Bronchial epithelial cell (primary cell): ENCODE results near the gene RPS14. TPM values are rescaled to one million over a fixed set of nuclear protein-coding genes. Genes with fewer than 3 reads are reported as not detected.
A peak's percentile ranks its signal among the peaks of the same experiment; 100 is the strongest.

Experiments used
- DNase-seq: peaks from one replicate; pipeline ENCODE4 v3.0.0-alpha.2; 2010; ENCODE audit warnings: low read depth
- FAIRE-seq: peaks from 2 replicates; lab custom pipeline; 2011; peaks lifted over from hg19 to GRCh38; lab: Jason Lieb, UNC
- H3K27me3 ChIP-seq: 2 replicates; pipeline ENCODE4 v1.5.1; 2011; ENCODE audit warnings: low read length; ENCODE audit not compliant: control insufficient read depth, insufficient read depth
- H3K36me3 ChIP-seq: 2 replicates; pipeline ENCODE4 v1.5.1; 2011; ENCODE audit warnings: low read length; ENCODE audit not compliant: control insufficient read depth, insufficient read depth
- H3K4me3 ChIP-seq: 2 replicates; pipeline ENCODE4 v1.5.1; 2011; ENCODE audit warnings: mild to moderate bottlenecking, low read depth, low read length, control low read depth
- CTCF ChIP-seq: IDR thresholded peaks from 2 replicates; pipeline ENCODE4 v1.5.1; 2011; ENCODE audit warnings: mild to moderate bottlenecking, moderate library complexity, low read length, control low read depth, inconsistent platforms; ENCODE audit not compliant: insufficient read depth, severe bottlenecking
- total RNA-seq: library from RNA; depleted of rRNA; stranded (reverse); fragments of >200 nt; gene quantifications from 2 replicates; pipeline ENCODE4 v1.2.1, GENCODE V29; 2014

RPS14 gene
- total RNA-seq, 1 donor from 2014 or later: 8,789 TPM

DNA sequence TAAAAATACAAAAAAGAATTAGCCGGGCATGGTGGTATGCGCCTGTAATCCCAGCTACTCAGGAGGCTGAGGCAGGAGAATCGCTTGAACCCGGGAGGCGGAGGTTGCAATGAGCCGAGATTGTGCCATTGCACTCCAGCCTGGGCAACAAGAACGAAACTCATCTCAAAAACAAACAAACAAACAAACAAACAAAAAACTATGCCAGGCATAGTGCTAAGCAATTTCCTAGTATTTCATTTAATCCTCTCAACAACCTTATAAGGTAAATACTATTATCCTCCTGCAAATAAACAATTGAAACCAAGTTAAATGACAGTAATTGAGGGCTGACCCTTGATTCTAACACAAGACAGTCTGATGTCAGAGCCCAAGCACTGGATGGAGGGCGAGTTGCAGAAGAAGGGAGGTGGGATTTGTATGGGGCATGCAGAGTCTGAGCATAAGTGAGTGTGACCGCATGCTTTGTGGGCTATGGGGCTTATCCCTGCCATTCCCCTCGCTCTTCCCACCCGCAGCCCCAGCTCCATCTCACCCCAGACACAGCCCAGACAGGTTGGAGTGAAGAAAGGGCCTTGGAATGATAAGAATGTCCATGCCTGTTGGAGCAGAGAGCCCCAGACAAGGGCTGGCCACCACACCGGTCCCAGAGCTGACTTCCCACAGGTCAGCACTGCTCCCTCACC lies 24.3 kb upstream of the RPS14 start:
- DNase-seq (peak; percentile 95), FAIRE-seq (no peak)
- no peak for TF ChIP-seq CTCF
- no peaks in the 10 kb centered on the region for H3K36me3 ChIP-seq
- no peaks in the 10 kb centered on the region for H3K27me3 ChIP-seq
- no peak overlapping the region for H3K4me3 ChIP-seq

DNA sequence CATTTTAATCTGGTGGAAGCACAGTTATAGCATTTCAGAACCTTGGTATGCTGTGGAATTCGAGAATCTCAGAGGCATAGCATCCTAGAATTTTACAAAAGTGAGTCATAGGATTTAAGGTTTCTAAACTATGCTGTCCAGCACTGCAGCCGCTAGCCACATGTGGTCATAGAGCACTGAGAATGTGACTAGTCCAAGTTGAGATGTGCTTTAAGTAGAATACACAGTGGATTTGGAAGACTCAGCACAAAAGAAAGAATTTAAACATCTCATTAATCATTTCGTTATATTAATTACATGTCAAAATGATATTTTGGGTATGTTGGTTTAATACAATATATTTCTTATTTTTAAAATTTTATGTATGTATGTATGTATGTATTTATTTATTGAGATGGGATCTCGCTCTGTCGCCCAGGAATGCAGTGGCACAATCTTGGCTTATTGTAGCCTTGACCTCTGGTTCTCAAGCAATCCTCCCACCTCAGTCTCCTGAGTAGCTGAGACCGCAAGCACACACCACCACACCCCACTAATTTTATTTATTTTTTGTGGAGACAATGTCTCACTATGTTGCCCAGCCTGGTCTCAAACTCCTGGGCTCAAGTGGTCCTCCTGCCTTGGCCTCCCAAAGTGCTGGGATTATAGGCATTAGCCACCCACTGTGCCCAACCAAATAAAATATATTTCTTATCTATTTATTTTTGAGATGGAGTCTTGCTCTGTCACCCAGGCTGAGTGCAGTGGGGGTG lies 20.4 kb upstream of the RPS14 start:
- no peak overlapping the region for H3K4me3 ChIP-seq
- H3K36me3 ChIP-seq: no peaks in the 10 kb centered on the region
- FAIRE-seq (no peak), DNase-seq (peak; percentile 68)
- no peaks in the 10 kb centered on the region for H3K27me3 ChIP-seq
- no peak for TF ChIP-seq CTCF

DNA sequence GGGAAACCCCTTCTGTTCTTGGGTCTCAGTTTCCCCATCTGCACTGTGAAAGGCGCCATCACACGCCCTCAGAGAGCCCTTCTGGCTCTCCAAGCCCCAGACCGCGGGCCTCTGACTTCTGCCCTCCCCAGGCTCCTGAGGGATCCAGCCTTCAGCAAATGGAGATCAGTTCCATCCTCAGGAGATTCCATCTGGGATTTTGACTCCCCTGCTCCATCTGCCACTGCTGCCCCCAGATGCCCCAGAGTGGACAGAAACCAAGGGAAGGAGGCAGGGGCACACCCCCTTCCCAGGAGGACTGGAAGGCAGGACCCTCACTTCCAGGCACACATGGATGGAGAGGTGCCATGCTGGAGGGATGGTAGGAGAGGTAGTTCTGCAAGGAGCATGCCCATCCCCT lies 18.7 kb upstream of the RPS14 start:
- FAIRE-seq (no peak), DNase-seq (no peak)
- TF ChIP-seq CTCF: no peak
- Histone ChIP-seq H3K27me3 (no peaks in the 10 kb centered on the region), H3K36me3 (no peaks in the 10 kb centered on the region), H3K4me3 (no peak overlapping the region)

- Histone ChIP-seq H3K36me3 (no peaks in the 10 kb centered on the region), H3K4me3 (no peak overlapping the region), H3K27me3 (no peaks in the 10 kb centered on the region)
- no peak for TF ChIP-seq CTCF
- FAIRE-seq (no peak), DNase-seq (no peak)
These were observed 16.4 kb upstream of the RPS14 start for GRCh38 chr5:150465927-150466326.

DNA sequence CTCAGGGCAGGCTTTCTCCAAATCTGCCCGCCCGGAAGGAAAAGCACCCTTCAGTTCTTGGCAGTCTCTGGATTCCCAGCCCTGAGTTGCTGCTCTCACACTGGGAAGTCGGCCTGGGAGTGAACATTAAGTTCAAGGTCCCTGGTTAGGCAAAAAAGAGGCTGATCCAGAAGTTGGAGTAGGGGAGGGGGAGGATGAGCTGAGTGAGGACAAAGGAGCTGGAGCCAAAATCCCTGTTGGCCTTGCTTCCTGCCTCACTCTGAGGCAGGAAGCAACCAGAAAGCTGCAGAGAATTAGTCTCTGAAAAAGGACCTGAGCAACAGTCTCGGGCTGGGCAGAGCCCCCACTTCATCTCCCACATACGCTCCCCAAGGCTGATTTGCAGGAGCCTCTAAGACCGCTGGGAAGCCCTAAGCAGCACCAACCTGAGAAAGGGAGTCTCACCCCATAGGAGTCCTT lies 15.0 kb upstream of the RPS14 start:
- H3K27me3 ChIP-seq: no peaks in the 10 kb centered on the region
- DNase-seq (no peak), FAIRE-seq (no peak)
- no peaks in the 10 kb centered on the region for H3K36me3 ChIP-seq
- H3K4me3 ChIP-seq: no peak overlapping the region
- TF ChIP-seq CTCF: no peak
